Right renal cortex interstitium (tissue), 3 donors: ENCODE results near the gene IL1RAPL1. TPM values are rescaled to one million over a fixed set of nuclear protein-coding genes. Genes with fewer than 3 reads are reported as not detected.

Source experiments
- DNase-seq, 3 donors: peaks; one replicate each; pipeline ENCODE4 v3.0.0-alpha.2; 2013; ENCODE audit warnings: low read depth in 3 of 3, low spot score in 2 of 3
- polyA plus RNA-seq, 3 donors: library from polyadenylated mRNA; unstranded; fragments of 120-200 nt; gene quantifications; one replicate each; pipeline ENCODE4 v1.2.1, GENCODE V29; 2013; ENCODE audit not compliant: insufficient read length in 3 of 3

Gene IL1RAPL1
- polyA plus RNA-seq, 3 donors: 2.3 to 3.6 (median 2.7) TPM

- no peak for DNase-seq
Observed at GRCh38 chrX:29691044-29691443, 1103.8 kb downstream of the IL1RAPL1 start.

GRCh38 chrX:29693912-29694311, 1106.7 kb downstream of the IL1RAPL1 start:
- DNase-seq: no peak

- no peak for DNase-seq
Observed at GRCh38 chrX:29699239-29699638, 1112.0 kb downstream of the IL1RAPL1 start.

GRCh38 chrX:29707088-29707487, 1119.8 kb downstream of the IL1RAPL1 start:
- DNase-seq: no peak

- no peak for DNase-seq
Observed at GRCh38 chrX:29721152-29721551, 1133.9 kb downstream of the IL1RAPL1 start.

GRCh38 chrX:29724316-29724715, 1137.1 kb downstream of the IL1RAPL1 start:
- no peak for DNase-seq

- no peak for DNase-seq
Observed at GRCh38 chrX:29726811-29727210, 1139.6 kb downstream of the IL1RAPL1 start.

GRCh38 chrX:29728639-29729038, 1141.4 kb downstream of the IL1RAPL1 start:
- DNase-seq: no peak

- no peak for DNase-seq
Observed at GRCh38 chrX:29744966-29745365, 1157.7 kb downstream of the IL1RAPL1 start.

GRCh38 chrX:29746326-29746725, 1159.1 kb downstream of the IL1RAPL1 start:
- DNase-seq: no peak

GRCh38 chrX:29762006-29762405, 1174.8 kb downstream of the IL1RAPL1 start:
- DNase-seq: no peak

- no peak for DNase-seq
Observed at GRCh38 chrX:29775890-29776289, 1188.6 kb downstream of the IL1RAPL1 start.

- no peak for DNase-seq
Observed at GRCh38 chrX:29787656-29788055, 1200.4 kb downstream of the IL1RAPL1 start.

GRCh38 chrX:29788991-29789699, 1201.9 kb downstream of the IL1RAPL1 start:
- no peak for DNase-seq

- DNase-seq: no peak
Observed at GRCh38 chrX:29792335-29792734, 1205.1 kb downstream of the IL1RAPL1 start.

- no peak for DNase-seq
Observed at GRCh38 chrX:29797156-29797555, 1209.9 kb downstream of the IL1RAPL1 start.

- DNase-seq: no peak
Observed at GRCh38 chrX:29798469-29798868, 1211.2 kb downstream of the IL1RAPL1 start.

GRCh38 chrX:29813174-29813573, 1225.9 kb downstream of the IL1RAPL1 start:
- DNase-seq: no peak

- no peak for DNase-seq
Observed at GRCh38 chrX:29824176-29824906, 1237.1 kb downstream of the IL1RAPL1 start.

- DNase-seq: no peak
Observed at GRCh38 chrX:29826742-29827141, 1239.5 kb downstream of the IL1RAPL1 start.

- DNase-seq: no peak
Observed at GRCh38 chrX:29834311-29834710, 1247.1 kb downstream of the IL1RAPL1 start.

- no peak for DNase-seq
Observed at GRCh38 chrX:29834764-29835163, 1247.5 kb downstream of the IL1RAPL1 start.
